DMS 273 (cell line): Measurements from ENCODE around the gene CDK15.
A peak's percentile ranks its signal among the peaks of the same experiment; 100 is the strongest.
"Not testable (repeated sequence)": the region's sequence is repeated elsewhere in the genome, so short reads cannot be mapped to it uniquely, and the experiment has no call there.

Source experiments
- DNase-seq: peaks from one replicate; lab custom pipeline; 2025; ENCODE audit not compliant: unreplicated experiment; lab: John Stamatoyannopoulos, UW

Gene CDK15

GRCh38 chr2:201806442-201807170 lies at the start of gene CDK15:
Gene CDK15 (plus strand): TSS chr2:201806537. CDS start chr2:201806665, 128 bp downstream.
- peak; percentile 35 for DNase-seq

GRCh38 chr2:201758234-201758633 lies 48.1 kb upstream of the CDK15 start:
- DNase-seq = no peak

GRCh38 chr2:201758873-201759272 lies 47.5 kb upstream of the CDK15 start:
- no peak for DNase-seq

- DNase-seq = no peak
Observed at GRCh38 chr2:201759567-201759966, 46.8 kb upstream of the CDK15 start.

GRCh38 chr2:201761101-201761500 lies 45.2 kb upstream of the CDK15 start:
- DNase-seq = no peak

GRCh38 chr2:201764469-201764868 lies 41.9 kb upstream of the CDK15 start:
- not testable (repeated sequence) for DNase-seq

- DNase-seq = no peak
Observed at GRCh38 chr2:201765799-201766198, 40.5 kb upstream of the CDK15 start.

- DNase-seq = no peak
Observed at GRCh38 chr2:201768918-201769317, 37.4 kb upstream of the CDK15 start.

- DNase-seq = peak; percentile 58
Observed at GRCh38 chr2:201769666-201770373, 36.5 kb upstream of the CDK15 start.

GRCh38 chr2:201773990-201774389 lies 32.3 kb upstream of the CDK15 start:
- DNase-seq = no peak

- DNase-seq = no peak
Observed at GRCh38 chr2:201774546-201774945, 31.8 kb upstream of the CDK15 start.

GRCh38 chr2:201775326-201775725 lies 31.0 kb upstream of the CDK15 start:
- no peak for DNase-seq

GRCh38 chr2:201777043-201777442 lies 29.3 kb upstream of the CDK15 start:
- no peak for DNase-seq

GRCh38 chr2:201777869-201778268 lies 28.5 kb upstream of the CDK15 start:
- DNase-seq = peak; percentile 55

GRCh38 chr2:201779901-201780673 lies 26.2 kb upstream of the CDK15 start:
- peak; percentile 64 for DNase-seq

GRCh38 chr2:201780674-201781493 lies 25.5 kb upstream of the CDK15 start, which contains the start of gene ALS2:
Gene ALS2 (minus strand): TSS chr2:201780933. CDS start chr2:201768885, 12,048 bp downstream.
- DNase-seq = peak; percentile 98

- peak; percentile 47 for DNase-seq
Observed at GRCh38 chr2:201781557-201782051, 24.7 kb upstream of the CDK15 start.

GRCh38 chr2:201784563-201784962 lies 21.8 kb upstream of the CDK15 start:
- DNase-seq = no peak

GRCh38 chr2:201785135-201785534 lies 21.2 kb upstream of the CDK15 start:
- no peak for DNase-seq

- DNase-seq = no peak
Observed at GRCh38 chr2:201786471-201786870, 19.9 kb upstream of the CDK15 start.

- no peak for DNase-seq
Observed at GRCh38 chr2:201788371-201788770, 18.0 kb upstream of the CDK15 start.
